GM21619 (cell line): ENCODE results near the gene LRRC70.
"Not testable (repeated sequence)": the region's sequence is repeated elsewhere in the genome, so short reads cannot be mapped to it uniquely, and the experiment has no call there.

Experiments used
- ATAC-seq: cut with Tn5 transposase; IDR thresholded peaks from one replicate; pipeline ENCODE4 v1.9.1; 2021; ENCODE audit not compliant: unreplicated experiment

The LRRC70 gene

GRCh38 chr5:62578540-62578939 is at the start of gene LRRC70:
LRRC70 (plus strand) TSS chr5:62578819; CDS start chr5:62579439, 620 bp downstream.
- peak; percentile 84 for ATAC-seq

- ATAC-seq = no peak
These were observed 45.0 kb upstream of the LRRC70 start for GRCh38 chr5:62533597-62533996.

- no peak for ATAC-seq
These were observed 44.0 kb upstream of the LRRC70 start for GRCh38 chr5:62534461-62535236.

- no peak for ATAC-seq
These were observed 42.4 kb upstream of the LRRC70 start for GRCh38 chr5:62536232-62536631.

- no peak for ATAC-seq
These were observed 41.8 kb upstream of the LRRC70 start for GRCh38 chr5:62536783-62537182.

GRCh38 chr5:62538017-62538942 is 40.3 kb upstream of the LRRC70 start:
- ATAC-seq = no peak

GRCh38 chr5:62542720-62543119 is 35.9 kb upstream of the LRRC70 start:
- ATAC-seq = no peak

- no peak for ATAC-seq
These were observed 30.5 kb upstream of the LRRC70 start for GRCh38 chr5:62547945-62548630.

GRCh38 chr5:62550103-62550502 is 28.5 kb upstream of the LRRC70 start:
- no peak for ATAC-seq

GRCh38 chr5:62555930-62556329 is 22.7 kb upstream of the LRRC70 start:
- no peak for ATAC-seq

- no peak for ATAC-seq
These were observed 19.7 kb upstream of the LRRC70 start for GRCh38 chr5:62558941-62559340.

GRCh38 chr5:62560786-62561185 is 17.8 kb upstream of the LRRC70 start:
- no peak for ATAC-seq

GRCh38 chr5:62561896-62562295 is 16.7 kb upstream of the LRRC70 start:
- ATAC-seq = no peak

GRCh38 chr5:62562867-62563266 is 15.8 kb upstream of the LRRC70 start:
- no peak for ATAC-seq

- no peak for ATAC-seq
These were observed 14.5 kb upstream of the LRRC70 start for GRCh38 chr5:62564101-62564500.

GRCh38 chr5:62565740-62566139 is 12.9 kb upstream of the LRRC70 start:
- not testable (repeated sequence) for ATAC-seq

GRCh38 chr5:62568143-62568542 is 10.5 kb upstream of the LRRC70 start:
- ATAC-seq = no peak

GRCh38 chr5:62568800-62569432 is 9.7 kb upstream of the LRRC70 start:
- no peak for ATAC-seq

- no peak for ATAC-seq
These were observed 9.1 kb upstream of the LRRC70 start for GRCh38 chr5:62569470-62569869.

GRCh38 chr5:62572918-62573514 is 5.6 kb upstream of the LRRC70 start:
- ATAC-seq = no peak
